ENCODE data around the gene TMOD1.

TMOD1 gene

DNA sequence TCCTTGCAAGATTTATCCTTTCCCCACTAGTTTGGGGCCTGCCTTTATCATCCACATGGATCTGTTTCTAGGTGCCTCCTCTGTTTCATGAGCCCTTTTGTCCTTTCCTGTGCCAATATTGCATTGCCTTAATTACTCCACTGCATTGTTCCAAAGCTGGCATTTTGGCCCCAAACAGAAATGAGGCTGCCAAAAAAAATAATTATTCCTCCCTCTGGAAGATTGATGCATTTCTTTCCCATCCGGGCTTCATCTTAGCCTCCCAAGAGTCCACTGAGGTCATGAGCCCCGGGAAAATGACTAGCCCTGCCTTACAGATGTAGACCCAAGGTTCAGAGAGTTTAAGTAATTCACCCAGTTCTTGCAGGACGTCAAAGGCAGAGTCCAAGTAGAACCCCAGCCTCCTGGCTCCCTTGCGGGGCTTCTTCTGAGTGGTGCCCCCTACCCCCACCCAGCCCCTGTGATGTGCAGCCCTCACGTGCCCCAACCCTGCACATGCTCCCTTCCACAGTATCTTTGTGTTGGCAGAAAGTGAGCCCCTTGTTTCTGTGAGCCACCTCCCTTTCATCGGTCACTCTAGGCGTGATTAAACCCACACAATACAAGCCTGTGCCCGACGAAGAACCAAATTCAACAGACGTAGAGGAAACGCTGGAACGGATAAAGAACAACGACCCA, 62.1 kb downstream of the TMOD1 start:
- Histone ChIP-seq H4K20me1 (ENCODE audit: insufficient read depth, low read length) (no peaks in the 10 kb centered on the region), H3K4me1 (ENCODE audit: insufficient read depth, low read length) (0 out of 2 replicates have a peak, but pooled peaks cover 4% of the 10 kb centered on the region), H3K9ac (ENCODE audit: low read depth, low read length) (no peak overlapping the region), H3K36me3 (ENCODE audit: insufficient read depth, low read length) (no peaks in the 10 kb centered on the region), H3K27me3 (ENCODE audit: insufficient read depth, low read length, poor library complexity) (no peaks in the 10 kb centered on the region), H3K4me2 (ENCODE audit: insufficient read depth, low read length) (no peak overlapping the region), H3K9me3 (ENCODE audit: insufficient read depth, low read length, severe bottlenecking) (no peaks in the 10 kb centered on the region), H2AFZ (ENCODE audit: low read depth, low read length) (no peak overlapping the region), H3K27ac (ENCODE audit: low read length) (no peak overlapping the region), H3K79me2 (ENCODE audit: insufficient read depth, low read length) (no peaks in the 10 kb centered on the region), H3K4me3 (ENCODE audit: low read depth in 1 of 2, low read length in 2 of 2) (no peak overlapping the region)
- no peak for DNase-seq
- TF ChIP-seq, protein P1, sequence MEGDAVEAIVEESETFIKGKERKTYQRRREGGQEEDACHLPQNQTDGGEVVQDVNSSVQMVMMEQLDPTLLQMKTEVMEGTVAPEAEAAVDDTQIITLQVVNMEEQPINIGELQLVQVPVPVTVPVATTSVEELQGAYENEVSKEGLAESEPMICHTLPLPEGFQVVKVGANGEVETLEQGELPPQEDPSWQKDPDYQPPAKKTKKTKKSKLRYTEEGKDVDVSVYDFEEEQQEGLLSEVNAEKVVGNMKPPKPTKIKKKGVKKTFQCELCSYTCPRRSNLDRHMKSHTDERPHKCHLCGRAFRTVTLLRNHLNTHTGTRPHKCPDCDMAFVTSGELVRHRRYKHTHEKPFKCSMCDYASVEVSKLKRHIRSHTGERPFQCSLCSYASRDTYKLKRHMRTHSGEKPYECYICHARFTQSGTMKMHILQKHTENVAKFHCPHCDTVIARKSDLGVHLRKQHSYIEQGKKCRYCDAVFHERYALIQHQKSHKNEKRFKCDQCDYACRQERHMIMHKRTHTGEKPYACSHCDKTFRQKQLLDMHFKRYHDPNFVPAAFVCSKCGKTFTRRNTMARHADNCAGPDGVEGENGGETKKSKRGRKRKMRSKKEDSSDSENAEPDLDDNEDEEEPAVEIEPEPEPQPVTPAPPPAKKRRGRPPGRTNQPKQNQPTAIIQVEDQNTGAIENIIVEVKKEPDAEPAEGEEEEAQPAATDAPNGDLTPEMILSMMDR (IDR thresholded peaks at IDR 0.05; ENCODE audit: borderline replicate concordance, extremely low read depth, low read length, poor library complexity, severe bottlenecking) = no peak
- no peak for TF ChIP-seq EZH2 (IDR thresholded peaks at IDR 0.05; ENCODE audit: borderline replicate concordance, low read depth, low read length, severe bottlenecking)
- ATAC-seq (ENCODE audit: insufficient read depth, low read depth) = no peak

DNA sequence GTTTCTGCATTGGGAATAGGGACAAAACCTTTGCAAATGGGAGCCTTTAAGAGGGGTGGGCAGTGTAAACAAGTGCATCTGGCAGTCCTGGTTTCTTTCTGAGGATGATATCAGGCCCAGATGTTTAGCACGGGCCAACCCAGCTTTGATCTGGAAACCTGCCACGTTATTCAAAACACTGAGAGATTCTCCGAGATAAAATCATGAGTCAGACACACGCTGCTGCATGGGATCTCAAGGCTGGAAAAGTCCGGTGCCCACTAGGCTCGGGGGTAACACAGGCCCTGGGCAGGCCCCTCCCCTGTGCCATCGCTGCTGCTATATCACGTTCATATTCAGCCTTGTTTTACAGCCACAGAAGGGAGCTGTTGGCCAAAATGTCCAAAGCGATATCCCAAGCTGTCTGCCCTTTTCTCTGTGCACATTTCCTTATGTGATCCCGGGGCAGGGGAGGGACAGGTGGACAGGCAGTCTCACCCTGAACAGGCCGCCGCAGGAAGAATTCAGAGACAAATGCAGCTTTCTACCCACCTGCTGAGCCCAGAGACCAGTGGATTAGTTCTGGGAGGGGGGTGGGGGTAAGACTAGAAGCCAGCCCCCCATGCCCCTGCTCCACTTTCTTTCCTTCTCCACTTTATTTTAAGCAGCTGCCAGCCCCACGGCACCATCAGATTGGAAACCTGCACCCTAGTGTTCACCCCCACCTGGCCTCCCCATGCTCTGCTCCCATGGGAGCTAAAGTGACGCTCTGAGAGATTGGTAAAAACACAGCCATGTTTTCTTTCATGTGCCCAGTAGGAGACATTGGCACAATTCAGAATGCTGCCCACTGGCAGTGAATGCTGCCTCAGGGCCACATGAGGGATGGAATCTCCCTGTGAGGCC, 63.1 kb downstream of the TMOD1 start:
- no peak overlapping the region for H3K27ac ChIP-seq (ENCODE audit: low read length)
- no peaks in the 10 kb centered on the region for H3K9me3 ChIP-seq (ENCODE audit: insufficient read depth, low read length, severe bottlenecking)
- DNase-seq = no peak
- 0 out of 2 replicates have a peak, but pooled peaks cover 4% of the 10 kb centered on the region for H3K4me1 ChIP-seq (ENCODE audit: insufficient read depth, low read length)
- H4K20me1 ChIP-seq (ENCODE audit: insufficient read depth, low read length) = no peaks in the 10 kb centered on the region
- no peaks in the 10 kb centered on the region for H3K27me3 ChIP-seq (ENCODE audit: insufficient read depth, low read length, poor library complexity)
- no peaks in the 10 kb centered on the region for H3K36me3 ChIP-seq (ENCODE audit: insufficient read depth, low read length)
- no peak overlapping the region for H3K4me2 ChIP-seq (ENCODE audit: insufficient read depth, low read length)
- no peak overlapping the region for H3K9ac ChIP-seq (ENCODE audit: low read depth, low read length)
- no peaks in the 10 kb centered on the region for H3K79me2 ChIP-seq (ENCODE audit: insufficient read depth, low read length)
- H3K4me3 ChIP-seq (ENCODE audit: low read depth in 1 of 2, low read length in 2 of 2) = no peak overlapping the region
- H2AFZ ChIP-seq (ENCODE audit: low read depth, low read length) = no peak overlapping the region
- no peak for TF ChIP-seq EZH2 (IDR thresholded peaks at IDR 0.05; ENCODE audit: borderline replicate concordance, low read depth, low read length, severe bottlenecking)
- TF ChIP-seq, protein P1 (IDR thresholded peaks at IDR 0.05; ENCODE audit: borderline replicate concordance, extremely low read depth, low read length, poor library complexity, severe bottlenecking) = no peak
- peak; percentile 35; the same call in 1 of the 3 replicates for ATAC-seq (ENCODE audit: insufficient read depth, low read depth)

DNA sequence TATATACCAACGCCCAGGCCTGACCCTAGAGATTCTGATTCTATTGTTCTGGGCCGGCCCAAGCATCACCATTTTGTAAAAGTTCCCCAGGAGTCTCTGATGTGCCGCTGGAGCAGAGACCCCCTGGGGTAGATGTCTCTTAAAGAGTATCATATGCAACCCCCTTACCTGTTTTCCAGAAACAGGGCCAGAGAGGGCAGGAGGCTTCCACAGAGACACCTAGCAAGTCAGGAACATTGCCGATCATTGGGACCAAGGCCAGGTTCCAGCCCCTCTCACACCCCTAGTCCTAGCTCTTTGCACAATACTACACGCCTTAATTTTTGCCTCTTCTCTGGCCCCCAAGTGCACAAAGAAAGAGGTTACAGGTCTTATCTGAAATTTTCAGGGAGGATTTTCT, 63.8 kb downstream of the TMOD1 start:
- ATAC-seq (ENCODE audit: insufficient read depth, low read depth) = no peak
- TF ChIP-seq EZH2 (IDR thresholded peaks at IDR 0.05; ENCODE audit: borderline replicate concordance, low read depth, low read length, severe bottlenecking) = no peak
- TF ChIP-seq, protein P1 (IDR thresholded peaks at IDR 0.05; ENCODE audit: borderline replicate concordance, extremely low read depth, low read length, poor library complexity, severe bottlenecking) = no peak

More for the DNA sequence above, 63.8 kb downstream of the TMOD1 start:
- no peaks in the 10 kb centered on the region for H3K27me3 ChIP-seq (ENCODE audit: insufficient read depth, low read length, poor library complexity)
- H2AFZ ChIP-seq (ENCODE audit: low read depth, low read length) = no peak overlapping the region
- DNase-seq = no peak
- H3K36me3 ChIP-seq (ENCODE audit: insufficient read depth, low read length) = no peaks in the 10 kb centered on the region
- no peak overlapping the region for H3K9ac ChIP-seq (ENCODE audit: low read depth, low read length)
- H3K27ac ChIP-seq (ENCODE audit: low read length) = no peak overlapping the region
- H3K79me2 ChIP-seq (ENCODE audit: insufficient read depth, low read length) = no peaks in the 10 kb centered on the region
- H3K4me3 ChIP-seq (ENCODE audit: low read depth in 1 of 2, low read length in 2 of 2) = no peak overlapping the region
- no peaks in the 10 kb centered on the region for H3K9me3 ChIP-seq (ENCODE audit: insufficient read depth, low read length, severe bottlenecking)
- 0 out of 2 replicates have a peak, but pooled peaks cover 4% of the 10 kb centered on the region for H3K4me1 ChIP-seq (ENCODE audit: insufficient read depth, low read length)
- no peaks in the 10 kb centered on the region for H4K20me1 ChIP-seq (ENCODE audit: insufficient read depth, low read length)
- no peak overlapping the region for H3K4me2 ChIP-seq (ENCODE audit: insufficient read depth, low read length)
